Measurements from ENCODE around the gene ABCC11. TPM values are rescaled to one million over a fixed set of nuclear protein-coding genes. Genes with fewer than 3 reads are reported as not detected.
A peak's percentile ranks its signal among the peaks of the same experiment; 100 is the strongest.
"Not testable (repeated sequence)": the region's sequence is repeated elsewhere in the genome, so short reads cannot be mapped to it uniquely, and the experiment has no call there.

The ABCC11 gene
- total RNA-seq, 1 donor from 2014 or later: not detected

GRCh38 chr16:48250520-48251278 is 3.4 kb upstream of the ABCC11 start:
- DNase-seq (ENCODE audit: low read depth in 2 of 2): no peak

DNA sequence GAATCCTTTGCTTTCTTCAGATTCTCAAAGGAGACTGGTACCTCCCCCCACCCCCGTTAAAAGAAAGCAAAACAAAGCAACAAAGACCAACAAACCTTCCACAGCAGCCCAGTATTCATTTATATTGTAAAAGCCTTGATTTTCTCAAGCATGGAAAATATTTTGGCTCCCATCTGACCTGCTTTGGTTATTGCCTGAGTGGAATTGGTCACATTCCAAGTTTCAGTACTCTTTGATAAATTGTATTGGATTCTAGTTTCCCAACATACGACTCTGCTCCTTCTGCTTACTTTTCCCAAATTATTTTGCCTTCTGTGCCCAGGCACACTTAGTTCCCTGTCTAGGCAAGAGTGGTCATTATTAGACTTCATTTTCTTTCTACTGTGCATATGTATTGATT is 1.3 kb downstream of the ABCC11 start:
- DNase-seq (ENCODE audit: low read depth in 2 of 2): peak; percentile 20 to 30

DNA sequence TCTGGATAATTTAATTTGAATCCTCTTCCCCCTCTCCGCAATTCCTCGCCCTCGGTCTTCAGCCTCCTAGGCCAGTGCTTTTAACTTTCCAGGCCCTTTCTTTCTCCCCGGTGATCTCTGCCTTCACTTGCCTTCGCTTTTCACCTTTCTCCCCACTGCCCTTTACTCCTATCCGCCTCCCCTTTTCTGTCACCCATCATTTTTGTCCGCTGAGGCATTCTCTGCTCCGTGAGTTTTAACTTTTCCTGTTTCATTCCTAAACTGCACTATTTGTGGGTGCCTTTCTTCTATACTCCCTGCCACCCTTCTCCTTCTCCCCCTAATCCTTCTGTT is 2.5 kb downstream of the ABCC11 start:
- DNase-seq (ENCODE audit: low read depth in 2 of 2): no peak

DNA sequence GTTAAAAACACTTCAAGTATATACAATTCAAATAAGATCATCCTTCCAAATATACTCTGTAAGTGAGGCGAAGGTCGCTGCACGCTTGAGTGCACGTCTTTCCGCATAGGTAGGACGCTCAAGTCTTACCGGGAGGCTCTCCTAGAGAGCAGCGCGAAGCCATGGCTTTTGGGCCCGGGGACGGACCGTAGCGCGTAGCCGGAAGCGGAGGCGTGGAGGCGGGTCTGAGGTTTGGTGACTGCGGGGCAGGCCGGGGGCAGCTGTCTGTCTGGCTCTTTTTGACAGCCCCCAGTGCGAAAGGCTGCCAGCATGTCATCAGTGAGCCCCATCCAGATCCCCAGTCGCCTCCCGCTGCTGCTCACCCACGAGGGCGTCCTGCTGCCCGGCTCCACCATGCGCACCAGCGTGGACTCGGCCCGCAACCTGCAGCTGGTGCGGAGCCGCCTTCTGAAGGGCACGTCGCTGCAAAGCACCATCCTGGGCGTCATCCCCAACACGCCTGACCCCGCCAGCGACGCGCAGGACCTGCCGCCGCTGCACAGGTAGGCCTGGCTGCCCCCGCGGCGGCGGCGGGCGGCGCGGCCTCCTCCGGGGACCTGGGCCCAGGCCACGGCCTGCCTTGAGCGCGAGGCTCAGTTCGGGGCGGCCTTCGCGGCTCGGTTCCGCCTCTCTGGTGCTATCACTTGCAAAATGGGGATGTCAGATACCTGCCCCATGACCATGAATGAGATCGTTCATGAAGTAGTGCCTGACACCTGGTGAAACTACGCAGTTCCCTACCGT is 3.1 kb downstream of the ABCC11 start, which contains the start of gene LONP2:
Gene LONP2 (plus strand): TSS at position 221 of the 783 bp plus-strand sequence. CDS start 89 bp downstream, at position 310.
- peak; percentile 79 to 91 for DNase-seq (ENCODE audit: low read depth in 2 of 2)

- DNase-seq (ENCODE audit: low read depth in 2 of 2): not testable (repeated sequence)
Measured at GRCh38 chr16:48240147-48240546, 7.2 kb downstream of the ABCC11 start.

DNA sequence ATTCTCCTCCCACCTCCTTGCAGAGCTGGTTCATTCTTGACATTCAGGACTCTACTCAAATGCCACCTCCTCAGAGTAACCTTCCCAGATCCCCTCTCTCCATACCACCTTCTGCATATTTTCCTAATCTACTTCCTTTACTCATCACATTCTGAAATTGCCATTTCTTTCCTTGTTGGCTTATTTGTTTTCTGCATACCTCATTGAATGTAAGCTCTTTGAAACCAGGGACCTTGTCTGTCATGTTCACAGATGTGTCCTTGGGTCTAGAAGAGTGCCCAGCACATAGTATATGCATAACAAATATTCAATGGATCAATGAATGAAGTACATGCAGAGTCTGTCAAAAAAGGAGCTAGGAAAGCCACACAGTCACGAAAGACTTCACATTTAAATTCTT is 11.1 kb downstream of the ABCC11 start:
- no peak for DNase-seq (ENCODE audit: low read depth in 2 of 2)

GRCh38 chr16:48235556-48236136 is 11.7 kb downstream of the ABCC11 start:
- DNase-seq (ENCODE audit: low read depth in 2 of 2): peak; percentile 39 to 55

DNA sequence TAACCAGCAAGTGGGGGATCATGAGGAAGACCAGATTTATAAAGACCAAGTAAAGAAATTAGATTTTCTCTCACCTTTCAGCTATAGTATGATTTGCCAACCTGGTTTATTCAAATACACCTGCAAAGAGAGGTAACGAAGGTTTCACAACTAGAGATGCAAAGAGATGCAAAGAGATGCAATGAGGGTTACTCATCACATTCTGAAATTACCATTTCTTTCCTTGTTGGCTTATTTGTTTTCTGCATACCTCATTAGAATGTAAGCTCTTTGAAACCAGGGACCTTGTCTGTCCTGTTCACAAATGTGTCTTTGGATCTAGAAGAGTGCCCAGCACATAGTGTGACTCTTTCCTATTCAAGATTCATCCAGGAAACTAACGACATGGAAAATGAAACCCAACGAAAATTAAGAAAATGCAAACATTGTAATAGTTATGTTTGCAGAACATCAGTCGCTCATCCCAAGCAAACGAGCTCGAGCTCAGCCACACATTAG is 12.2 kb downstream of the ABCC11 start:
- no peak for DNase-seq (ENCODE audit: low read depth in 2 of 2)

- DNase-seq (ENCODE audit: low read depth in 2 of 2): no peak
Measured at GRCh38 chr16:48234630-48235029, 12.7 kb downstream of the ABCC11 start.

DNA sequence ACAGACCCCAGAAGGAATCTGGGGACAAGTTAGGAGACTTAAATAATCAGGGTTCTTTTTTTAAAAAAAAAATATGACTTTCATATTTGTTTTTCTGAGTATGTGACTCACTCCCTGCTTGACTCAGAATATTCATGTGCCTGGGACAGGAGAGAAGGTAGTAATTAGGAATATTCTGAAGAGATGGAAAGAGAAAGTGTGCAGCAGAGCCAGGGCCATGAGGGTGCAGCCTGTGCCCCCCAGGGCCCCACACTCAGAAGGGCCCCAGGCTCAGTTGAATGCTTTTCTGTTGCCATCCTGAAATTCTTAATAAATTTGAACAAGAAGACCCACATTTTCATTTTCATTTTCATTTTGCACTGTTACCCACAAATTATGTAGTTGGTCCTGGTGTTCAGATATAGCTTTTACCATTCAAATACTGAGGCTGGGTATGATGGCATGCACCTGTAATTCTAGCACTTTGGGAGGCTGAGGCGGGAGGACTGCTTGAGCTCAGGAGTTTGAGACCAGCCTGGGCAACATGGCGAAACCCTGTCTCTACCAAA is 14.8 kb downstream of the ABCC11 start:
- DNase-seq (ENCODE audit: low read depth in 2 of 2): no peak

DNA sequence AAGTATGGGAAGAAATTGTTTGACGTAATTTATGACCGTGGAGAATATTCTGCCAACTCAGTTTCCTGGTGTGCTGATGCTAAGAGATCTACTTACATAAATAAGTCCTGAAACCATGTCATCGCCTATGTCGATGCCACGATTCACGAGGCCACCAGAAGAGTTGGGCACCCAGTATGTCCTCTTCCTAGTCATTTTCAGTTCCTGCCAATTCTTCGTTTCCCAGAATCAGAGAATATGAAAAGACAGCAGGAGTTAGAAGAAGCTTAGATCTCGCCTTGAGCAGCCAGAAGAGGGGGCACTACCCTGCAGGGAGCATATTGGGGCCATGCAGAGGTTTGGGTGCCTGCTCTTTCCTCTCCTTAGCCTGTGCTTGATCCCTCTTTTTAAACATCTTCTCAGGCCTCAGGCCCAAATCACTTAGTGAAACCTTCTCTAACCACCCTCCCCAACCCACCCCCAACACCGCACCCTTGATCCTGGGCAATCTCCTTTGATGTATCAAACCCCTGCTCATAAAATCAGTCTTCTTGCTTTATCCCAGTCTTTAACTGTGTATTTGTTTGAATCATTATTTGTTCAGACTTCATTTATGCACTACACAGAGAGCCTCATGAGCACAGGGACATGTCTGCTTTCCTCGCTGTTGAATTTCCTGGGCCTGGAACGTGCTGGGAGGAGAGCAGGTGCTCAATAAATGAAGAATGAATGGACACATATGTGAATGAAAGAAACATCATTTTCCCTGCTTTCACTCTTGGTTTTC is 15.4 kb downstream of the ABCC11 start:
- DNase-seq (ENCODE audit: low read depth in 2 of 2): peak in 1 of 2 donors; percentile 53

GRCh38 chr16:48225456-48225855 is 21.9 kb downstream of the ABCC11 start:
- DNase-seq (ENCODE audit: low read depth in 2 of 2): peak in 1 of 2 donors; percentile 39

DNA sequence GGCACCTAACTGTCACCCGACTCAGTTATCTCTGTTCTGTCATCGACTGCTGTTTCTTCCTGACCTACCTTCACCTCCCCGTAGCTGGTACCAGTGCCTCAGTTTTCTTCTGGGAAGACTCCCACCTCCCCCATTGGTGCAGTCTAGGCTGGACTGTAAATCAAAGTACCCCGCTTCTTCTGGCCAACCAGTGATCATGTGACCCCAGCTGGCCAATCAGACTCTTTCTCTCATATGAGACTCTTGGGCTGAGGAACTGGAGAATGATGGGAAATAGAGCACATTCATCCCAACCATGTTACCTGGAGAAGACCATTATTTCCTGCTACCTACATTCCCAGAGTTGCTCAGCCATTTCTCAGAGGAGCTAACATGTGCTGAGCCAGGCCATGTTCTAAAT is 23.8 kb downstream of the ABCC11 start:
- DNase-seq (ENCODE audit: low read depth in 2 of 2): no peak

- DNase-seq (ENCODE audit: low read depth in 2 of 2): no peak
Measured at GRCh38 chr16:48220891-48221290, 26.4 kb downstream of the ABCC11 start.

GRCh38 chr16:48218473-48218872 is 28.9 kb downstream of the ABCC11 start:
- DNase-seq (ENCODE audit: low read depth in 2 of 2): no peak

- DNase-seq (ENCODE audit: low read depth in 2 of 2): no peak
Measured at GRCh38 chr16:48217708-48218107, 29.6 kb downstream of the ABCC11 start.

DNA sequence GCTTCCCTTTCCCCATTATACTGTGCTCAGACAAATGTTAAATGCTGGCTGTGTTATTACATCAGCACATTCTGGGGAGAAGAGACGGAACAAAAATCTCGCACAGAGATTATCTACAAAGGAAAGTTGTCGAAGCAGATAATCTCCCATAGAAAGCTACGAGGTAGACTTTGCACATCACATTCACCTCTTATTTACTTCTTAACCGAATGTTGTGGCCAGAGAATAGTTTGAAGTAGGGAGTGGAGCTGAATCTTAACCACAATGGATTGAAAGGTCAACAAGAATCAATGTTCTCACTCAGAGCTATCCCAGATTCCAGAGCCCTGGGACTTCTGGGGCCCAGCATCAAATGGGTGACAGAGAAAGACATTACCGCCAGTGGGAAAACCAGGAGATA is 31.6 kb downstream of the ABCC11 start:
- DNase-seq (ENCODE audit: low read depth in 2 of 2): no peak

GRCh38 chr16:48212033-48212432 is 35.3 kb downstream of the ABCC11 start:
- no peak for DNase-seq (ENCODE audit: low read depth in 2 of 2)

- DNase-seq (ENCODE audit: low read depth in 2 of 2): no peak
Measured at GRCh38 chr16:48210747-48211146, 36.6 kb downstream of the ABCC11 start.

DNA sequence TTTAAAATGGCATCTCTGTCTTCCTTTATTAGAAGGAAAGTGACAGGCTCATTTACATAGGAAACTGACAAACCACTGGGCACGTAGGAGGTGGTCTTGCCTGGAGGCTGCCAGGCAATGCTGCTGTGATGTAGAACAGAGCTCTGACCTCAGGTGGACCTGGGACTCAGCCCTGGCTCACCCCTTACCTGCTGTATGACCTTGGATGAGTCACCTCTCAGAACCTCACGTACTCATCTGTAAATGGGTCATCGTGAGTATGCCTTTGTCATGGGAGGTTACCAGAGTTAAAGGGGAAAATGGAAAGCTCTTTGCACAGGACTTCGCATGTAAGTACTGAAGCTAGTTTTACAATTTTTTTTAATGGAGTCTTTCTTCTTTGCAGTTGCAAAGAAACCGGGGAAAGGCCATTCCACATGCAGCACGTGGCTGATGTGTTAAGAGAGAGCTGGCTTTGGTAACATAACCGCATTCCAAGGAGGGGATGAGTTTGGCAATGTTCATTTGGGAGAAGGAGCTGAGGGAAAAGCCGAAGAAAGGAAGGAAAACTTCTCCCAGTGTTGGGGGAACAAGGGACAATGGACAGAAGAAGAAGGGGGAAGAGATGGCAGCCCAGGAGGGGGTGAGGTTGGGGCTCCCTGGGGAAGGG is 40.6 kb downstream of the ABCC11 start:
- no peak for DNase-seq (ENCODE audit: low read depth in 2 of 2)

GRCh38 chr16:48204825-48205151 is 42.6 kb downstream of the ABCC11 start:
- DNase-seq (ENCODE audit: low read depth in 2 of 2): no peak

Measured in dermis microvascular lymphatic vessel endothelial cell (primary cell).